ENCODE measurements around the gene SYT3.

DNA sequence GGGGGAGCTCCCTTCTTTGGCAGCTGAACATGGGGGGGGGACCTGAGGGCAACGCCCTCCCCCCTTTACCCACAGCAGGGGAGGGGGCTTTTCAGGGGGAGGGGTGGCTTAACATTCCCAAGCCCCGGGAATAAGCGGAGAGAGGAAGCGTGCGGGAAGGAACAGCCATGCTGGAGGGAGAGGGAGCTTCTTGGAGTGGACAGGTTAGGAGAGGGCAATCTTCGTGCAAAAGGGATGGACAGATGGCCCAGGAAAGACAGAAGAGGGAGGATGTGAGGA is 20.3 kb upstream of the SYT3 start:
- TF ChIP-seq, protein P1, sequence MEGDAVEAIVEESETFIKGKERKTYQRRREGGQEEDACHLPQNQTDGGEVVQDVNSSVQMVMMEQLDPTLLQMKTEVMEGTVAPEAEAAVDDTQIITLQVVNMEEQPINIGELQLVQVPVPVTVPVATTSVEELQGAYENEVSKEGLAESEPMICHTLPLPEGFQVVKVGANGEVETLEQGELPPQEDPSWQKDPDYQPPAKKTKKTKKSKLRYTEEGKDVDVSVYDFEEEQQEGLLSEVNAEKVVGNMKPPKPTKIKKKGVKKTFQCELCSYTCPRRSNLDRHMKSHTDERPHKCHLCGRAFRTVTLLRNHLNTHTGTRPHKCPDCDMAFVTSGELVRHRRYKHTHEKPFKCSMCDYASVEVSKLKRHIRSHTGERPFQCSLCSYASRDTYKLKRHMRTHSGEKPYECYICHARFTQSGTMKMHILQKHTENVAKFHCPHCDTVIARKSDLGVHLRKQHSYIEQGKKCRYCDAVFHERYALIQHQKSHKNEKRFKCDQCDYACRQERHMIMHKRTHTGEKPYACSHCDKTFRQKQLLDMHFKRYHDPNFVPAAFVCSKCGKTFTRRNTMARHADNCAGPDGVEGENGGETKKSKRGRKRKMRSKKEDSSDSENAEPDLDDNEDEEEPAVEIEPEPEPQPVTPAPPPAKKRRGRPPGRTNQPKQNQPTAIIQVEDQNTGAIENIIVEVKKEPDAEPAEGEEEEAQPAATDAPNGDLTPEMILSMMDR (conservative IDR thresholded peaks at IDR 0.05; ENCODE audit: low read length) = no peak
- no peak for TF ChIP-seq EZH2phosphoT487 (IDR thresholded peaks at IDR 0.05; ENCODE audit: borderline replicate concordance)

Measured in Loucy (cell line).